GM12878 (cell line): ENCODE measurements around the gene OR2B3. TPM values are rescaled to one million over a fixed set of nuclear protein-coding genes. Genes with fewer than 3 reads are reported as not detected.

Experiments used
- ATAC-seq: fragments of 200-7000 bp; cut with Tn5 transposase; 3 replicates; pipeline ENCODE4 v1.9.1; 2020; ENCODE audit warnings: mild to moderate bottlenecking, moderate library complexity
- BruUV-seq: library from RNA; stranded (reverse); fragments of 400-500 nt; replicated peaks from 2 replicates; lab custom pipeline; 2021; lab: Mats Ljungman, UMichigan
- CTCF ChIA-PET: fragments of 300-600 bp; sonication (Branson Sonifier 250); formaldehyde crosslinking; extraction: SDS; loops from one replicate; lab custom pipeline; 2021; ENCODE audit warnings: inconsistent platforms; lab: Yijun Ruan, JAX
- POLR2A ChIA-PET: fragments of 350-600 bp; formaldehyde crosslinking; extraction: SDS; loops from one replicate; lab custom pipeline; 2021; ENCODE audit warnings: inconsistent platforms; lab: Charles Lee
- RAD21 ChIA-PET: fragments of 300-600 bp; sonication (Branson Sonifier 250); formaldehyde crosslinking; loops from one replicate; lab custom pipeline; 2023; ENCODE audit warnings: antibody characterized with exemption; ENCODE audit not compliant: unreplicated experiment; lab: Charles Lee
- SMC1A ChIA-PET: fragments of 300-600 bp; sonication (Branson Sonifier 250); formaldehyde crosslinking; loops from one replicate; lab custom pipeline; 2023; ENCODE audit not compliant: unreplicated experiment, uncharacterized antibody; lab: Charles Lee
- DNase-seq: peaks from one replicate; pipeline ENCODE4 v3.0.0-alpha.2; 2011; ENCODE audit warnings: low read depth, low spot score
- FAIRE-seq: peaks from 3 replicates; lab custom pipeline; 2011; peaks lifted over from hg19 to GRCh38; lab: Jason Lieb, UNC
- H2AFZ ChIP-seq: 2 replicates; pipeline ENCODE4 v1.6.0; 2011; ENCODE audit warnings: low read depth, low read length, control low read depth; ENCODE audit not compliant: control insufficient read depth
- H3K27ac ChIP-seq: 2 replicates; pipeline ENCODE4 v1.5.1; 2011; ENCODE audit warnings: control low read depth; ENCODE audit not compliant: control insufficient read depth, insufficient read depth
- H3K27me3 ChIP-seq, 2 experiments: replicated peaks in 1 of 2; 2 replicates each; pipeline versions ENCODE4 v1.6.0 to v1.6.1; 2011; ENCODE audit warnings: low read length in 1 of 2; ENCODE audit not compliant: control insufficient read depth in 2 of 2, insufficient read depth in 2 of 2
- H3K36me3 ChIP-seq, 2 experiments: 2 replicates each; pipeline ENCODE4 v1.5.1; 2011; ENCODE audit warnings: low read length in 1 of 2; ENCODE audit not compliant: control insufficient read depth in 2 of 2, insufficient read depth in 2 of 2
- H3K4me1 ChIP-seq: 2 replicates; pipeline ENCODE4 v1.6.1; 2011; ENCODE audit warnings: mild to moderate bottlenecking, low read length, moderate library complexity, mixed read lengths; ENCODE audit not compliant: control insufficient read depth, insufficient read depth
- H3K4me2 ChIP-seq: 2 replicates; pipeline ENCODE4 v1.6.0; 2011; ENCODE audit warnings: control low read depth; ENCODE audit not compliant: control insufficient read depth, insufficient read depth
- H3K4me3 ChIP-seq: fragments of 200-600 bp; sonication (generic); 2 replicates; pipeline ENCODE4 v1.5.1; 2016
- H3K79me2 ChIP-seq: 2 replicates; pipeline ENCODE4 v1.6.0; 2011; ENCODE audit warnings: low read length; ENCODE audit not compliant: control insufficient read depth, insufficient read depth
- H3K9ac ChIP-seq: 2 replicates; pipeline ENCODE4 v1.8.0; 2011; ENCODE audit warnings: low read length, control low read depth, mixed read lengths; ENCODE audit not compliant: control insufficient read depth, insufficient read depth
- H3K9me3 ChIP-seq: replicated peaks from 3 replicates; pipeline ENCODE4 v1.5.1; 2011; ENCODE audit warnings: mild to moderate bottlenecking, low read length; ENCODE audit not compliant: control insufficient read depth, insufficient read depth
- H4K20me1 ChIP-seq: 2 replicates; pipeline ENCODE4 v1.6.0; 2011; ENCODE audit not compliant: control insufficient read depth, insufficient read depth
- ESRRA ChIP-seq: IDR thresholded peaks from 2 replicates; pipeline ENCODE4 v1.6.1; 2012; ENCODE audit warnings: mild to moderate bottlenecking, low read length, improper control_type of control experiment
- FOXK2 ChIP-seq: fragments of 450-650 bp; IDR thresholded peaks from 2 replicates; pipeline ENCODE4 v1.6.1; 2017; ENCODE audit warnings: mild to moderate bottlenecking, moderate library complexity
- FOXM1 ChIP-seq: IDR thresholded peaks from 2 replicates; pipeline ENCODE4 v1.6.1; 2012; ENCODE audit warnings: low read depth, mild to moderate bottlenecking, inconsistent platforms, low read length, moderate library complexity
- JUND ChIP-seq: IDR thresholded peaks from 2 replicates; pipeline ENCODE4 v1.6.1; 2012; ENCODE audit warnings: low read depth, mild to moderate bottlenecking, low read length, improper control_type of control experiment, moderate library complexity
- NBN ChIP-seq: fragments of 450-650 bp; IDR thresholded peaks from 2 replicates; pipeline ENCODE4 v1.6.1; 2016
- NFYB ChIP-seq: IDR thresholded peaks from 2 replicates; pipeline ENCODE4 v1.6.1; 2011; ENCODE audit warnings: low read depth, mild to moderate bottlenecking, low read length, improper control_type of control experiment, moderate library complexity; ENCODE audit not compliant: insufficient read depth
- SIX5 ChIP-seq: IDR thresholded peaks from 2 replicates; pipeline ENCODE4 v1.6.1; 2011; ENCODE audit warnings: mild to moderate bottlenecking, low read depth, low read length, moderate library complexity; ENCODE audit not compliant: severe bottlenecking
- SRF ChIP-seq, 2 experiments: IDR thresholded peaks; 2 replicates each; pipeline ENCODE4 v1.6.1; 2011; ENCODE audit warnings: low read depth in 2 of 2, low read length in 2 of 2, mild to moderate bottlenecking in 1 of 2, moderate library complexity in 1 of 2
- ZNF24 ChIP-seq: fragments of 450-650 bp; IDR thresholded peaks from 2 replicates; pipeline ENCODE4 v1.6.1; 2017; ENCODE audit warnings: antibody characterized with exemption, mild to moderate bottlenecking
- WGBS: methylation state at CpG from one replicate; pipeline ENCODE4 v1.1.6; 2016; ENCODE audit warnings: low lambda C conversion rate; ENCODE audit not compliant: insufficient replicate concordance, insufficient coverage; ENCODE audit errors: missing lambda C conversion rate; 5-methylcytosine and 5-hydroxymethylcytosine counted together
- in situ Hi-C: fragments of 300-500 bp; cut with MboI; formaldehyde crosslinking; loops from 9 replicates; pipeline ENCODE4 v1.14.3; 2018; ENCODE audit warnings: mixed read lengths
- intact Hi-C: fragments of 100-400 bp; cut with micrococcal nuclease; formaldehyde crosslinking; loops from one replicate; pipeline ENCODE4 v1.14.2; 2022; ENCODE audit not compliant: unreplicated experiment
- polyA plus RNA-seq, 11 experiments: library from polyadenylated mRNA; depleted of rRNA in 4 of 11; unstranded in 6 of 11; stranded (reverse) in 5 of 11; fragments of >200 nt; fragmentation: Nextera tagmentation in 4 of 11; fragmentation: Illumina TruSeq in 1 of 11; extraction: Ambion mirVana in 4 of 11; extraction: Trizol in 1 of 11; gene quantifications; 1 replicate in 1 of 11; 2 replicates in 10 of 11; pipeline versions ENCODE4 v1.2.1 to v1.2.3, GENCODE V29; 2011 to 2016; ENCODE audit warnings: inconsistent platforms in 2 of 11, missing spikeins in 2 of 11, low read depth in 1 of 11
- total RNA-seq, 4 experiments: library from RNA; depleted of rRNA in 3 of 4; stranded (reverse); fragments of >200 nt in 3 of 4; fragmentation: Illumina TruSeq in 1 of 4; extraction: Trizol in 1 of 4; gene quantifications; 2 replicates each; pipeline versions ENCODE4 v1.2.1 to v1.2.3, GENCODE V29; 2013 to 2021
- TF ChIP-seq, protein P1 (sequence below), 3 experiments: IDR thresholded peaks in 2 of 3; conservative IDR thresholded peaks in 1 of 3; 2 replicates each; pipeline ENCODE4 v1.5.1; 2011; ENCODE audit warnings: low read depth in 3 of 3, low read length in 3 of 3, mild to moderate bottlenecking in 3 of 3, control low read depth in 2 of 3, moderate library complexity in 2 of 3, inconsistent platforms in 1 of 3, mixed read lengths in 1 of 3; ENCODE audit not compliant: control insufficient read depth in 2 of 3, insufficient read depth in 1 of 3; ENCODE audit errors: extremely low read depth in 1 of 3
- TF ChIP-seq, protein P2 (sequence below): IDR thresholded peaks from 2 replicates; pipeline ENCODE4 v1.6.1; 2012; ENCODE audit warnings: low read length, inconsistent platforms
- TF ChIP-seq, protein P3 (sequence below): fragments of 450-650 bp; IDR thresholded peaks from 2 replicates; pipeline ENCODE4 v1.6.1; 2017; ENCODE audit warnings: antibody characterized with exemption, mild to moderate bottlenecking, moderate library complexity

Gene OR2B3
- total and polyA plus RNA-seq, 10 of the 15 experiments (the other 5 are each of a cell fraction or from before 2014, with no cell fraction given) = not detected

DNA sequence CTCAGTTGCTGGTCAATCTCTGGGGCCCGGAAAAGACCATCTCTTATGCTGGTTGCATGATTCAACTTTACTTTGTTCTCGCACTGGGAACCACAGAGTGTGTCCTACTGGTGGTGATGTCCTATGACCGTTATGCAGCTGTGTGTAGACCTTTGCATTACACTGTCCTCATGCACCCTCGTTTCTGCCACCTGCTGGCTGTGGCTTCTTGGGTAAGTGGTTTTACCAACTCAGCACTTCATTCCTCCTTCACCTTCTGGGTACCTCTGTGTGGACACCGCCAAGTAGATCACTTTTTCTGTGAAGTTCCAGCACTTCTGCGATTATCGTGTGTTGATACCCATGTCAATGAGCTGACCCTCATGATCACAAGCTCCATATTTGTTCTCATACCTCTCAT lies 25.0 kb upstream of the OR2B3 start:
- ChIA-PET POLR2A (no interaction called here), RAD21 (no interaction called here), CTCF (no interaction called here), SMC1A (no interaction called here)
- ATAC-seq (peak; percentile 40; the same call in 2 of the 3 replicates), DNase-seq (no peak), FAIRE-seq (no peak)
- Histone ChIP-seq H3K27me3 (no peaks in the 10 kb centered on the region), H3K4me3 (no peak overlapping the region), H3K27ac (no peak overlapping the region), H3K4me1 (no peaks in the 10 kb centered on the region), H3K79me2 (no peaks in the 10 kb centered on the region), H3K9ac (no peak overlapping the region), H3K4me2 (no peak overlapping the region), H4K20me1 (no peaks in the 10 kb centered on the region), H3K36me3 (no peaks in the 10 kb centered on the region), H3K9me3 (no peaks in the 10 kb centered on the region), H2AFZ (no peak overlapping the region)
- intact Hi-C loops (no loop called here), in situ Hi-C loops (no loop called here)
- TF ChIP-seq, protein P1, sequence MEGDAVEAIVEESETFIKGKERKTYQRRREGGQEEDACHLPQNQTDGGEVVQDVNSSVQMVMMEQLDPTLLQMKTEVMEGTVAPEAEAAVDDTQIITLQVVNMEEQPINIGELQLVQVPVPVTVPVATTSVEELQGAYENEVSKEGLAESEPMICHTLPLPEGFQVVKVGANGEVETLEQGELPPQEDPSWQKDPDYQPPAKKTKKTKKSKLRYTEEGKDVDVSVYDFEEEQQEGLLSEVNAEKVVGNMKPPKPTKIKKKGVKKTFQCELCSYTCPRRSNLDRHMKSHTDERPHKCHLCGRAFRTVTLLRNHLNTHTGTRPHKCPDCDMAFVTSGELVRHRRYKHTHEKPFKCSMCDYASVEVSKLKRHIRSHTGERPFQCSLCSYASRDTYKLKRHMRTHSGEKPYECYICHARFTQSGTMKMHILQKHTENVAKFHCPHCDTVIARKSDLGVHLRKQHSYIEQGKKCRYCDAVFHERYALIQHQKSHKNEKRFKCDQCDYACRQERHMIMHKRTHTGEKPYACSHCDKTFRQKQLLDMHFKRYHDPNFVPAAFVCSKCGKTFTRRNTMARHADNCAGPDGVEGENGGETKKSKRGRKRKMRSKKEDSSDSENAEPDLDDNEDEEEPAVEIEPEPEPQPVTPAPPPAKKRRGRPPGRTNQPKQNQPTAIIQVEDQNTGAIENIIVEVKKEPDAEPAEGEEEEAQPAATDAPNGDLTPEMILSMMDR (IDR thresholded peaks at IDR 0.05 in 2 of 3, conservative IDR thresholded peaks at IDR 0.05 in 1 of 3; ENCODE audit: control insufficient read depth in 2 of 3, extremely low read depth in 1 of 3, insufficient read depth in 1 of 3, low read depth in 3 of 3, low read length in 3 of 3) = peak in 1 of 3 experiments; percentile 9; a peak in 1 of 6 replicates
- TF ChIP-seq JUND = no peak
- no TSS peak for BruUV-seq
- 32% methylated on average over 7 of the region's 7 CpGs for WGBS

DNA sequence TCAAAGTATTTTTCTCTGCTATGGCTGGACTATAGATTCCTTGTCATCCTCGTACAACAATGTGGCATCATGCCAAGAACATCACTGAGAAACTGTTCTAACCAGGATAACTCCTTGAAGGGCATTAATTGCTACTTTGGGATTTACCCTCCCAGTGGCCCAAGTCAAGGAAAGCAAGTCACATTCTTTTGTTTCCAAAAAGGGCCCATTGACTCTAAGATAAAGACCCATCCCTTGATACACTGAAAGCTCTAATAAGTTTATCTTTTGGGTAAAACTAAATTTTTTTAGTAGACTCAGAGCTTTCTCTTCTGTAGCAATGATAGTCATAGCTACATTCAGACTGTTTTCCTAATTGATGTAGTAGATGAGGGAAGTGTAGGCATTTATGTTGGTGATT lies 20.6 kb upstream of the OR2B3 start, which contains the start of gene OR2J3:
Gene OR2J3 (plus strand): TSS at position 301 of the 400 bp plus-strand sequence. CDS start 3,833 bp downstream, outside the sequence.
- no peak within 1 kb of the TSS for H2AFZ ChIP-seq
- 0% methylated on average over 1 of the region's 1 CpG for WGBS
- in situ Hi-C loops = no loop called here
- FAIRE-seq (no peak), DNase-seq (no peak), ATAC-seq (no peak)
- H3K27ac ChIP-seq = no peak within 1 kb of the TSS
- ChIA-PET POLR2A (no interaction called here), CTCF (no interaction called here), RAD21 (no interaction called here), SMC1A (no interaction called here)
- H3K9me3 ChIP-seq = no peaks in the 10 kb centered on the region
- H3K79me2 ChIP-seq = no peaks in the 10 kb centered on the region
- H3K4me1 ChIP-seq = no peaks in the 10 kb centered on the region
- no peaks in the 10 kb centered on the region for H3K36me3 ChIP-seq
- no peak within 1 kb of the TSS for H3K9ac ChIP-seq
- no peaks in the 10 kb centered on the region for H3K27me3 ChIP-seq
- H4K20me1 ChIP-seq = no peaks in the 10 kb centered on the region
- no peak within 1 kb of the TSS for H3K4me3 ChIP-seq
- intact Hi-C loops = no loop called here
- no peak within 1 kb of the TSS for H3K4me2 ChIP-seq
- no TSS peak for BruUV-seq
- TF ChIP-seq NBN = no peak
- no peak for TF ChIP-seq NFYB
- TF ChIP-seq FOXM1 = no peak
- TF ChIP-seq, protein P2, sequence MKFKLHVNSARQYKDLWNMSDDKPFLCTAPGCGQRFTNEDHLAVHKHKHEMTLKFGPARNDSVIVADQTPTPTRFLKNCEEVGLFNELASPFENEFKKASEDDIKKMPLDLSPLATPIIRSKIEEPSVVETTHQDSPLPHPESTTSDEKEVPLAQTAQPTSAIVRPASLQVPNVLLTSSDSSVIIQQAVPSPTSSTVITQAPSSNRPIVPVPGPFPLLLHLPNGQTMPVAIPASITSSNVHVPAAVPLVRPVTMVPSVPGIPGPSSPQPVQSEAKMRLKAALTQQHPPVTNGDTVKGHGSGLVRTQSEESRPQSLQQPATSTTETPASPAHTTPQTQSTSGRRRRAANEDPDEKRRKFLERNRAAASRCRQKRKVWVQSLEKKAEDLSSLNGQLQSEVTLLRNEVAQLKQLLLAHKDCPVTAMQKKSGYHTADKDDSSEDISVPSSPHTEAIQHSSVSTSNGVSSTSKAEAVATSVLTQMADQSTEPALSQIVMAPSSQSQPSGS = no peak
- no peak for TF ChIP-seq ESRRA
- TF ChIP-seq SRF (IDR thresholded peaks at IDR 0.05; ENCODE audit: low read depth in 2 of 2, low read length in 2 of 2) = no peak
- no peak for TF ChIP-seq JUND
- TF ChIP-seq FOXK2 = no peak
- TF ChIP-seq ZNF24 = no peak
- TF ChIP-seq, protein P3, sequence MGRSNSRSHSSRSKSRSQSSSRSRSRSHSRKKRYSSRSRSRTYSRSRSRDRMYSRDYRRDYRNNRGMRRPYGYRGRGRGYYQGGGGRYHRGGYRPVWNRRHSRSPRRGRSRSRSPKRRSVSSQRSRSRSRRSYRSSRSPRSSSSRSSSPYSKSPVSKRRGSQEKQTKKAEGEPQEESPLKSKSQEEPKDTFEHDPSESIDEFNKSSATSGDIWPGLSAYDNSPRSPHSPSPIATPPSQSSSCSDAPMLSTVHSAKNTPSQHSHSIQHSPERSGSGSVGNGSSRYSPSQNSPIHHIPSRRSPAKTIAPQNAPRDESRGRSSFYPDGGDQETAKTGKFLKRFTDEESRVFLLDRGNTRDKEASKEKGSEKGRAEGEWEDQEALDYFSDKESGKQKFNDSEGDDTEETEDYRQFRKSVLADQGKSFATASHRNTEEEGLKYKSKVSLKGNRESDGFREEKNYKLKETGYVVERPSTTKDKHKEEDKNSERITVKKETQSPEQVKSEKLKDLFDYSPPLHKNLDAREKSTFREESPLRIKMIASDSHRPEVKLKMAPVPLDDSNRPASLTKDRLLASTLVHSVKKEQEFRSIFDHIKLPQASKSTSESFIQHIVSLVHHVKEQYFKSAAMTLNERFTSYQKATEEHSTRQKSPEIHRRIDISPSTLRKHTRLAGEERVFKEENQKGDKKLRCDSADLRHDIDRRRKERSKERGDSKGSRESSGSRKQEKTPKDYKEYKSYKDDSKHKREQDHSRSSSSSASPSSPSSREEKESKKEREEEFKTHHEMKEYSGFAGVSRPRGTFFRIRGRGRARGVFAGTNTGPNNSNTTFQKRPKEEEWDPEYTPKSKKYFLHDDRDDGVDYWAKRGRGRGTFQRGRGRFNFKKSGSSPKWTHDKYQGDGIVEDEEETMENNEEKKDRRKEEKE = no peak
- no peak for TF ChIP-seq SIX5
